SK-N-SH (cell line): ENCODE results near the gene NPAS3.

ENCODE experiments used
- JUND ChIP-seq: IDR thresholded peaks from 2 replicates; pipeline ENCODE4 v1.4.0; 2012
- TAF1 ChIP-seq: IDR thresholded peaks from 2 replicates; pipeline ENCODE4 v1.6.1; 2012; ENCODE audit warnings: low read depth, mild to moderate bottlenecking, low read length, moderate library complexity, borderline replicate concordance
- TEAD4 ChIP-seq: IDR thresholded peaks from 2 replicates; pipeline ENCODE4 v1.4.0; 2012; ENCODE audit warnings: mild to moderate bottlenecking, borderline replicate concordance; ENCODE audit not compliant: insufficient read depth

- TF ChIP-seq TEAD4 (no peak), TAF1 (no peak), JUND (no peak)
Observed at GRCh38 chr14:33291529-33292104, 352.9 kb downstream of the NPAS3 start.
